Pancreas (tissue), 10 donors: ENCODE data around the gene RP9. TPM values are rescaled to one million over a fixed set of nuclear protein-coding genes. Genes with fewer than 3 reads are reported as not detected.
"Not testable (repeated sequence)": the region's sequence is repeated elsewhere in the genome, so short reads cannot be mapped to it uniquely, and the experiment has no call there.

Source experiments
- ATAC-seq, 4 donors: fragments of 200-7000 bp; cut with Tn5 transposase; one replicate each; pipeline versions ENCODE4 v1.8.0 to v1.9.1; 2020; ENCODE audit warnings: mild to moderate bottlenecking in 4 of 4, moderate library complexity in 4 of 4
- DNase-seq, 6 donors: peaks; one replicate each; pipeline ENCODE4 v3.0.0-alpha.2; 2020
- FAIRE-seq: peaks from 2 replicates; lab custom pipeline; 2012; peaks lifted over from hg19 to GRCh38; lab: Jason Lieb, UNC
- H3K27ac ChIP-seq, 4 donors: fragments of 200-600 bp; sonication (generic); 1 replicate in 3 of 4; 2 replicates in 1 of 4; pipeline versions ENCODE4 v1.5.0 to v1.8.0; 2020
- H3K27me3 ChIP-seq, 4 donors: fragments of 200-600 bp; one replicate each; pipeline ENCODE4 v1.8.0; 2021
- H3K36me3 ChIP-seq, 3 donors: fragments of 200-600 bp; sonication (generic) in 1 of 3; one replicate each; pipeline versions ENCODE4 v1.5.0 to v1.8.0; 2020 to 2021
- H3K4me1 ChIP-seq, 3 donors: fragments of 200-600 bp; one replicate each; pipeline ENCODE4 v1.8.0; 2021
- H3K4me3 ChIP-seq, 4 donors: fragments of 200-600 bp; sonication (generic) in 2 of 4; one replicate each; pipeline versions ENCODE4 v1.5.0 to v1.8.0; 2020 to 2021
- H3K9me3 ChIP-seq, 4 donors: fragments of 200-600 bp; one replicate each; pipeline ENCODE4 v1.8.0; 2021
- WGBS, 2 donors: extraction: QIAGEN DNeasy Blood & Tissue Kit; methylation state at CpG; one replicate each; pipeline ENCODE4 v1.1.7; 2013; 5-methylcytosine and 5-hydroxymethylcytosine counted together
- intact Hi-C, 3 donors: fragments of 100-400 bp; cut with DNase I; formaldehyde crosslinking; loops; one replicate each; pipeline versions ENCODE4 v1.11.1 to v1.14.2; 2022
- polyA plus RNA-seq, 2 donors: library from polyadenylated mRNA; stranded (reverse); fragments of 200-250 nt; gene quantifications; one replicate each; pipeline ENCODE4 v1.2.3, GENCODE V29; 2013
- total RNA-seq, 6 donors: library from RNA; stranded (reverse); fragmentation: NEBNext Ultra II Directional in 4 of 6; extraction: Animal tissue kit (Norgen Biotek cat#: 25700) in 4 of 6; gene quantifications; one replicate each; pipeline versions ENCODE4 v1.2.1 to v1.2.4, GENCODE V29; 2021 to 2023
- TF ChIP-seq, protein P1 (sequence below), 4 donors: fragments of 200-600 bp; sonication (generic) in 3 of 4; IDR thresholded peaks; one replicate each; pipeline versions ENCODE4 v1.5.0 to v1.8.0; 2021; ENCODE audit warnings: antibody characterized with exemption in 4 of 4
- donor health status: healthy with polysubstance abuse.
- donor health status: DM: no; HTN: no; CAD: no; lungs with moderate emphysema.
- donor health status: DM: no; HTN: no; CAD: no.
- donor health status: control.
- donor health status: control.
- donor health status: Bipolar disorder and iron deficiency.
- donor health status: DM: yes; HTN: yes; CAD: no.
- donor health status: DM: no; HTN: no; CAD: no.
- donor health status: DM: no; HTN: no; CAD: no.
- donor health status: DM: yes; HTN: yes; CAD: no.

The RP9 gene
- total and polyA plus RNA-seq, 8 donors: 5.5 to 20.1 (median 7.1) TPM

DNA sequence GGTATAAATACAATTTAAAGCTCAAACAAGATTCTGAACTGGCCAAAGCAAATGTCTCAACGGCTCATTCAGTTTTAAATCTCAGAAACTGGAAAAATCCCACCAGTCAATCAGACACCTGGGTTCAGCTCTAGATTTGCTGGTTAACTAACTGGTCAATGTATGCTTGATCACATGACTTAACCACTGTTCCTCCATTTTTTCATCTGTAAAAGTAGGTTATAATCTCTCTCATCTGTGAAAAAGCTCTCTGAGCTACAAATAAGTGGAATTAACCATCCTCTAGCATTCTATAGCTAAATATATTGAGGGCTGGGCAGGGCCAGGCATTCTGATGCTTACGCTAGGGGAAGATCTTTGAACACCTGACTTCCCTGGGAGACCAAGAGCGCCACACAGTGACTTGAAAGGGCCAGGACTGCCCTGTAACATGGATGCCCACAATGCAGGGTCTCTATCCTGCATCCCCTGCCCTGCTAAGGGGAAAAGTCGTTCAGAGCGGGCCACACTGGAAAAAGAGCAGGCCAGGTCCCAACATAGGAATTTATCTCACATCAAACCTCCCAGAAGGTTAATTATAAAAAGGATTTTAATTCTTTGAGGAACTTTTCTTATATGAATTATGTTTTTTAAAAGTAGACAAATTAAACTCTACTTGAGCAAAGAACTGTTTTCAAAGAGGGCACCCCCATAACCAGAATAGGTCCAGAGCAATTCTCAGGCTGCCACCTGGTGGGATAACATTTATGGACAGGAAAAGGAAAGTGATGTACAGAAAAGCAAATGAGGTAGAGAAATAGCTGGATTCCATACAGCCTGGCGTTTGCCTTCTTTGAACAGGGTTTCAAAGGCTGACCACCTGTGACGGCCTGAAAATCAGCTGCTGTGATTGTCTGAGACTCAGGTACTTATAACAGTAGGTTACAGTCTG is 1.8 kb downstream of the RP9 start:
- Histone ChIP-seq H3K27me3 (no peaks in the 10 kb centered on the region), H3K9me3 (no peaks in the 10 kb centered on the region), H3K27ac (no peak overlapping the region), H3K4me1 (peaks cover 13 to 23% (median 16%) of the 10 kb centered on the region in 3 donors), H3K4me3 (peak overlapping the region in 2 of 4 donors; percentile 6 to 78), H3K36me3 (peaks cover 0 to 14% (median 5%) of the 10 kb centered on the region in 3 donors)
- peak in 3 of 6 donors; percentile 11 to 23 (median 21) for DNase-seq
- 44 to 46% methylated on average over 7 of the region's 7 CpGs for WGBS, 2 donors
- ATAC-seq: peak in 2 of 4 donors; percentile 35 to 50
- no peak for FAIRE-seq
- intact Hi-C loops: loop anchor here in 1 of 3 donors (5.0 kb wide), 1 partner anchor 165 kb away; no protein-coding TSS in a partner anchor
- TF ChIP-seq, protein P1, sequence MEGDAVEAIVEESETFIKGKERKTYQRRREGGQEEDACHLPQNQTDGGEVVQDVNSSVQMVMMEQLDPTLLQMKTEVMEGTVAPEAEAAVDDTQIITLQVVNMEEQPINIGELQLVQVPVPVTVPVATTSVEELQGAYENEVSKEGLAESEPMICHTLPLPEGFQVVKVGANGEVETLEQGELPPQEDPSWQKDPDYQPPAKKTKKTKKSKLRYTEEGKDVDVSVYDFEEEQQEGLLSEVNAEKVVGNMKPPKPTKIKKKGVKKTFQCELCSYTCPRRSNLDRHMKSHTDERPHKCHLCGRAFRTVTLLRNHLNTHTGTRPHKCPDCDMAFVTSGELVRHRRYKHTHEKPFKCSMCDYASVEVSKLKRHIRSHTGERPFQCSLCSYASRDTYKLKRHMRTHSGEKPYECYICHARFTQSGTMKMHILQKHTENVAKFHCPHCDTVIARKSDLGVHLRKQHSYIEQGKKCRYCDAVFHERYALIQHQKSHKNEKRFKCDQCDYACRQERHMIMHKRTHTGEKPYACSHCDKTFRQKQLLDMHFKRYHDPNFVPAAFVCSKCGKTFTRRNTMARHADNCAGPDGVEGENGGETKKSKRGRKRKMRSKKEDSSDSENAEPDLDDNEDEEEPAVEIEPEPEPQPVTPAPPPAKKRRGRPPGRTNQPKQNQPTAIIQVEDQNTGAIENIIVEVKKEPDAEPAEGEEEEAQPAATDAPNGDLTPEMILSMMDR (IDR thresholded peaks at IDR 0.05): no peak

- intact Hi-C loops: no loop called here
These were observed 7.3 kb downstream of the RP9 start for GRCh38 chr7:33101906-33102305.

GRCh38 chr7:33100770-33101169 is 8.4 kb downstream of the RP9 start:
- H3K9me3 ChIP-seq: no peaks in the 10 kb centered on the region
- DNase-seq (no peak), FAIRE-seq (no peak), ATAC-seq (no peak)
- 87 to 88% methylated on average over 3 of the region's 3 CpGs for WGBS, 2 donors
- no peak overlapping the region for H3K4me3 ChIP-seq
- H3K27me3 ChIP-seq: no peaks in the 10 kb centered on the region
- no peaks in the 10 kb centered on the region for H3K4me1 ChIP-seq
- no peak overlapping the region for H3K27ac ChIP-seq
- TF ChIP-seq, protein P1 (IDR thresholded peaks at IDR 0.05): no peak
- intact Hi-C loops: no loop called here
- peaks cover 0 to 50% (median 23%) of the 10 kb centered on the region in 3 donors for H3K36me3 ChIP-seq

More at GRCh38 chr7:33101906-33102305, 7.3 kb downstream of the RP9 start:
- no peaks in the 10 kb centered on the region for H3K9me3 ChIP-seq
- peaks cover 0 to 39% (median 17%) of the 10 kb centered on the region in 3 donors for H3K36me3 ChIP-seq
- H3K27me3 ChIP-seq: no peaks in the 10 kb centered on the region
- ATAC-seq (no peak), DNase-seq (no peak), FAIRE-seq (no peak)
- no peak overlapping the region for H3K4me3 ChIP-seq
- H3K4me1 ChIP-seq: peaks cover 0 to 5% (median 2%) of the 10 kb centered on the region in 3 donors
- 80% methylated on average over 3 of the region's 3 CpGs for WGBS, 2 donors
- no peak overlapping the region for H3K27ac ChIP-seq
- TF ChIP-seq, protein P1 (IDR thresholded peaks at IDR 0.05): no peak

GRCh38 chr7:33099154-33099940 is 9.9 kb downstream of the RP9 start:
- Histone ChIP-seq H3K27me3 (no peaks in the 10 kb centered on the region), H3K9me3 (no peaks in the 10 kb centered on the region), H3K4me1 (no peaks in the 10 kb centered on the region), H3K4me3 (no peak overlapping the region), H3K36me3 (peaks cover 0 to 65% (median 27%) of the 10 kb centered on the region in 3 donors), H3K27ac (no peak overlapping the region)
- WGBS, 2 donors: 68 to 89% methylated on average over 4 of the region's 4 CpGs
- ATAC-seq (no peak), DNase-seq (no peak), FAIRE-seq (no peak)
- intact Hi-C loops: no loop called here
- TF ChIP-seq, protein P1 (IDR thresholded peaks at IDR 0.05): no peak

DNA sequence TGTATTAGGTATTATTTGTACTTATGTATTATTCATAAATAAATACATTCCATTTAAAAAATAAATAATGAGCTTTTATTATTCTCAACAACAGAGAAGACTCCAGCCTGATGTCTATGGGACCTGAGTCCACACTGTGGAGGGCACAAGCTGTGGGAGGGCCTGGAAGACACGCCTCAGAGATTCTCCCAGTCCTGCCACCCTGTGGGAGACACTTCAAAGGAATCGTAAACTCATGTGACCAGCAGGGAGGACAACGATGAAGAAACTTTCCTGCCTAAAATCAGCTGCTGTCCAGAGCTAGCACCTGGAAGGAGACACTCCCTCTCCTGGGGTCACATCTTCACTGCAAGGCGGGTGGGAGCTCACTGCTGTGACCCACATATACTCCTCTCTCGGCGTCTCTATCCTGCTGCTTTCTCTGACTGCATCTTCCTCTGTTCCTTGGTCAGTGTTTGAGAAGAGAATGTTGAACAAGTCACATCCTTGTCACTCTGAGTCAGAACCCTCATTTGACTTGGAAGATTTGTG is 14.4 kb downstream of the RP9 start:
- H3K9me3 ChIP-seq, ATAC-seq, DNase-seq, intact Hi-C loops, H3K27ac ChIP-seq, FAIRE-seq, H3K27me3 ChIP-seq, H3K4me3 ChIP-seq, H3K4me1 ChIP-seq: not testable (repeated sequence)
- 80 to 85% methylated on average over 5 to 6 of the region's 6 CpGs for WGBS, 2 donors
- H3K36me3 ChIP-seq: peaks cover 0 to 46% (median 17%) of the 10 kb centered on the region in 3 donors
